ENCODE data around the gene SLC25A10.
"Not testable (repeated sequence)": the region's sequence is repeated elsewhere in the genome, so short reads cannot be mapped to it uniquely, and the experiment has no call there.

Gene SLC25A10

DNA sequence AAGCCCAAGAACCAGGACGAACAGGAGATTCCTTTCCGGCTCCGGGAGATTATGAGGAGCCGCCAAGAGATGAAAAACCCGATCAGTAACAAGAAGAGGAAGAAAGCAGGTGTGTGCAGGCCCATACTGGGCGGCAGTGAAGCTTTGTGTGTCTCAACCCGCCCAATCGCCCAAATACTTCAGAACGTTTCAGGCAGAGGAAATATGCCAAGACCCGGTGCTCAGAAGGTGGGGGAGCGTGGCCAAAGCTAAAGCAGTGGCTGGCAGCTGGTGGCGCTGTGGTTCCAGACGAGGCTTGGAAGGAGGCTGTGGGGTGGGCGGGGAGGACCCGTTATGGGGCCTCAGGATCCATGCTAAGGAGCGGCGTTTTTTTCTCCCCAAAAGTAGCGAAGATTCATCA, 44.3 kb upstream of the SLC25A10 start:
- ChIA-PET POLR2A (interaction anchor here (2.2 kb wide), 1 partner anchor 11 kb away, joined by 7 read pairs; the partner anchor contains the start of gene PDE6G), CTCF (interaction anchor here (1.5 kb wide), 1 partner anchor 10 kb away, joined by 5 read pairs; no protein-coding TSS in a partner anchor)
- no peak for DNase-seq (ENCODE audit: low read depth, low spot score)
- TF ChIP-seq, protein P1, sequence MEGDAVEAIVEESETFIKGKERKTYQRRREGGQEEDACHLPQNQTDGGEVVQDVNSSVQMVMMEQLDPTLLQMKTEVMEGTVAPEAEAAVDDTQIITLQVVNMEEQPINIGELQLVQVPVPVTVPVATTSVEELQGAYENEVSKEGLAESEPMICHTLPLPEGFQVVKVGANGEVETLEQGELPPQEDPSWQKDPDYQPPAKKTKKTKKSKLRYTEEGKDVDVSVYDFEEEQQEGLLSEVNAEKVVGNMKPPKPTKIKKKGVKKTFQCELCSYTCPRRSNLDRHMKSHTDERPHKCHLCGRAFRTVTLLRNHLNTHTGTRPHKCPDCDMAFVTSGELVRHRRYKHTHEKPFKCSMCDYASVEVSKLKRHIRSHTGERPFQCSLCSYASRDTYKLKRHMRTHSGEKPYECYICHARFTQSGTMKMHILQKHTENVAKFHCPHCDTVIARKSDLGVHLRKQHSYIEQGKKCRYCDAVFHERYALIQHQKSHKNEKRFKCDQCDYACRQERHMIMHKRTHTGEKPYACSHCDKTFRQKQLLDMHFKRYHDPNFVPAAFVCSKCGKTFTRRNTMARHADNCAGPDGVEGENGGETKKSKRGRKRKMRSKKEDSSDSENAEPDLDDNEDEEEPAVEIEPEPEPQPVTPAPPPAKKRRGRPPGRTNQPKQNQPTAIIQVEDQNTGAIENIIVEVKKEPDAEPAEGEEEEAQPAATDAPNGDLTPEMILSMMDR (IDR thresholded peaks at IDR 0.05; ENCODE audit: insufficient read depth, low read length, missing control alignments): no peak
- peak overlapping the region; percentile 18 for H3K4me3 ChIP-seq (ENCODE audit: low read depth, low read length)

DNA sequence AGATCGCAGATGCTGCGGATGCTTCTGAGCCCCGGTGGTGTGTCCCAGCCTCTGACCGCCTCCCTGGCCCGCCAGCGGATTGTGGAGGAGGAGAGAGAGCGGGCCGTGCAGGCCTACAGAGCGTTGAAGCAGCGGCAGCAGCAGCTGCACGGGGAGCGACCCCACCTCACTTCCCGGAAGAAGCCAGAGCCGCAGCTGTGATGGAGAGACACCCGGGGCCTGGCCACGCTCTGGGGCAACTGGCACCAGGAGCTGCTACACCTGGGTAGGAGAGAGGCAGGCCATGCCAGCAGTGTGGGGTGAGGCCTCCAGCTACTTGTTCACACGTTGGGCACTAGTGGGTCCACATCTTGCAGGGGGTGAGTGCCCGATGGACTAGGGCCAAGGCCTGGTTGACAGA, 39.6 kb upstream of the SLC25A10 start:
- H3K4me3 ChIP-seq (ENCODE audit: low read depth, low read length): no peak overlapping the region
- ChIA-PET POLR2A (no interaction called here), CTCF (interaction anchor here (1.2 kb wide), 1 partner anchor 11 kb away, joined by 7 read pairs; the partner anchor contains the start of genes ARL16 and HGS)
- TF ChIP-seq, protein P1 (IDR thresholded peaks at IDR 0.05; ENCODE audit: insufficient read depth, low read length, missing control alignments): no peak
- DNase-seq (ENCODE audit: low read depth, low spot score): no peak

DNA sequence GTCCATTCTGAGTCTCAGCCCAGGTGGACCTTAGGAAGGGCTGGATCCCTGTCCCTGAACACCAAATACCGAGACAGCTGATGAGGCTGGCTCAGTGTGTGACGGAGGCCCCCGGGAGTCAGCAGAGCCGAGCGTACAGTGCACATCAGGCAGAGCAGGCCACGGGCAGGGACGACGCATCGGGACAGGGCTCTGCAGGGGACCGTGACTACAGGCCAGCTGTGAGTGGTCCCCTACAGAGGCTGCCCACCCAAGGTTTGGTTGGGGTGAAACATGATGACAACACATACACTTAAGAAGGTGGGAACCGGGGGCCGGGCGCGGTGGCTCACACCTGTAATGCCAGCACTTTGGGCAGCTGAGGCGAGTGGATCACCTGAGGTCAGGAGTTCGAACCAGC, 39.1 kb upstream of the SLC25A10 start:
- no peak overlapping the region for H3K4me3 ChIP-seq (ENCODE audit: low read depth, low read length)
- TF ChIP-seq, protein P1 (IDR thresholded peaks at IDR 0.05; ENCODE audit: insufficient read depth, low read length, missing control alignments): no peak
- CTCF ChIA-PET: interaction anchor here (1.0 to 1.2 kb wide), 2 partner anchors 10 to 256 kb away, joined by 3 to 7 read pairs; partner anchors contain the start of genes ARL16 and HGS
- POLR2A ChIA-PET: no interaction called here
- no peak for DNase-seq (ENCODE audit: low read depth, low spot score)

- no peak for DNase-seq (ENCODE audit: low read depth, low spot score)
- CTCF ChIA-PET: interaction anchor here (1.0 to 1.3 kb wide), 2 partner anchors 10 to 255 kb away, joined by 3 read pairs; partner anchors contain the start of genes ARL16 and HGS
- POLR2A ChIA-PET: interaction anchor here (1.0 kb wide), 1 partner anchor 10 kb away, joined by 3 read pairs; the partner anchor contains the start of genes ARL16 and HGS
- TF ChIP-seq, protein P1 (IDR thresholded peaks at IDR 0.05; ENCODE audit: insufficient read depth, low read length, missing control alignments): no peak
- H3K4me3 ChIP-seq (ENCODE audit: low read depth, low read length): no peak overlapping the region
These were observed 38.4 kb upstream of the SLC25A10 start for GRCh38 chr17:81673561-81674258.

GRCh38 chr17:81675515-81676221, 36.4 kb upstream of the SLC25A10 start:
- ChIA-PET CTCF (interaction anchor here (0.8 to 1.9 kb wide), 9 partner anchors 8 to 179 kb away, joined by 3 to 9 read pairs (median 4); partner anchors contain the start of genes ARL16 and HGS), POLR2A (interaction anchor here (0.9 to 1.2 kb wide), 3 partner anchors 9 to 34 kb away, joined by 3 to 4 read pairs (median 4); partner anchors contain the start of genes CCDC137 and OXLD1)
- not testable (repeated sequence) for H3K4me3 ChIP-seq (ENCODE audit: low read depth, low read length); DNase-seq (ENCODE audit: low read depth, low spot score)
- TF ChIP-seq, protein P1 (IDR thresholded peaks at IDR 0.05; ENCODE audit: insufficient read depth, low read length, missing control alignments): peak; percentile 40

DNA sequence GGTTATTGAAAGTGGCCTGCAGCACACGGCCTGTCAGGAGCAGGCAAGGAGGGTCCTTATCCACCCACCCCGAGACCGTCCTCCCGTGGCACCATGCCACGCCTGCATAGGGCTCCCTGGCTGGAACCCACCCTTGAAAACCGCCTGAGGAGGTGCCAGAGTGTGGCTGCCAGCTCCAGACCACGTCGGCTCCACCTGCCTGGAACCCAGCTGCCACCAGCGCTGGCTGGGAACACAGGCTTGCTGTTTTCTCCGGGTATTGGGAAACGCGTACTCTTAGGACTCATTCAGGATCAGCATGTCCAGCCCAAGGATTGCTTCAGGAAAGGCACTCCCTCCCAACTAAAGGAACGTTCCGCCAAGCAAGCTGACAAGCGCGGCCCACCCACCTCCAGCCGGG, 35.2 kb upstream of the SLC25A10 start:
- CTCF ChIA-PET: interaction anchor here (1.6 to 1.9 kb wide), 2 partner anchors 8 to 12 kb away, joined by 7 to 9 read pairs; no protein-coding TSS in a partner anchor
- TF ChIP-seq, protein P1 (IDR thresholded peaks at IDR 0.05; ENCODE audit: insufficient read depth, low read length, missing control alignments): no peak
- no peak for DNase-seq (ENCODE audit: low read depth, low spot score)
- no peak overlapping the region for H3K4me3 ChIP-seq (ENCODE audit: low read depth, low read length)
- POLR2A ChIA-PET: no interaction called here
